ENCODE measurements around the gene USH1C. TPM values are rescaled to one million over a fixed set of nuclear protein-coding genes. Genes with fewer than 3 reads are reported as not detected.

The USH1C gene
- total and polyA plus RNA-seq, 9 of the 15 experiments (the other 6 are each of a cell fraction or from before 2014, with no cell fraction given), result 0.04 TPM; not detected in 8

DNA sequence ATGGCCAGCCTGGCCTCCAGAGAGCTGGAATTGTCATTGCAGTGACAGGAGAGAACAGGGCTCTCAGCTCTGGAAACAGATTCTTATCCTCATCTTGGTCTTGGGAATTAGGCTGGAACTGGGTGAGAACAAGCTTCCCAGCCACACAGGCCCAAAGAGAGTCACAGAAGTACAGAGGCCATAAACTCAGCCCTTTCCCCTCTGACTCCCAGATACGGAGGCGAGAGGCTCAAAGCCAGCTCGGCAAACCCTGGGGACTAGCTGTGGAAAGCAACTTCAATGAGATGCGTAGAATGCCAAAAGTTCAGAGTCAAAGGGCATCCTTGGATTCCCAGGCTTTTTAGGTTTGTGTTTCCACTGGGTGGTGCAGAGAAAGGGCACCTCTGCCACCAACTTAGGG lies 53.3 kb downstream of the USH1C start:
- Histone ChIP-seq H3K9me3 (replicated peaks; ENCODE audit: control insufficient read depth, insufficient read depth, low read depth, low read length) (no peaks in the 10 kb centered on the region), H3K4me2 (ENCODE audit: insufficient read depth, low read length) (no peak overlapping the region), H3K36me3 (ENCODE audit: control insufficient read depth, insufficient read depth, low read length) (no peaks in the 10 kb centered on the region), H4K20me1 (replicated peaks; ENCODE audit: control insufficient read depth, insufficient read depth, low read length) (no peaks in the 10 kb centered on the region; the same call in 1 of the 2 replicates), H3K4me3 (no peak overlapping the region), H3K27me3 (ENCODE audit: control insufficient read depth in 2 of 2, insufficient read depth in 2 of 2, low read length in 2 of 2) (peaks cover 2 to 55% of the 10 kb centered on the region in 2 experiments; a peak in 4 of 5 replicates), H3K4me1 (replicated peaks in 1 of 2; ENCODE audit: control insufficient read depth in 2 of 2, insufficient read depth in 2 of 2, low read length in 2 of 2) (no peaks in the 10 kb centered on the region), H3K79me2 (ENCODE audit: control insufficient read depth, insufficient read depth, low read length) (no peaks in the 10 kb centered on the region), H3K9me1 (ENCODE audit: control insufficient read depth, insufficient read depth, low read length) (no peaks in the 10 kb centered on the region), H3K27ac (ENCODE audit: extremely low read depth, low read depth, low read length) (no peak overlapping the region), H2AFZ (ENCODE audit: low read depth, low read length) (no peak overlapping the region), H3K9ac (ENCODE audit: insufficient read depth in 1 of 2, low read depth in 2 of 2, low read length in 2 of 2) (no peak overlapping the region)
- in situ Hi-C loops (cut with MboI), result no loop called here
- CTCF ChIA-PET (ENCODE audit: low intra/inter-chr PET ratio), result no interaction called here
- no peak for DNase-seq (ENCODE audit: extremely low read depth in 1 of 4, low spot score in 3 of 4)
- 2% methylated on average over 4 of the region's 4 CpGs for WGBS (ENCODE audit: insufficient coverage, low coverage, missing lambda C conversion rate)
- BruUV-seq (replicated peaks), result no TSS peak
- POLR2A ChIA-PET, result interaction anchor here (0.8 kb wide), 1 partner anchor 25 kb away, joined by 3 read pairs; no protein-coding TSS in a partner anchor
- intact Hi-C loops (cut with micrococcal nuclease), result no loop called here
- no peak for FAIRE-seq
- ATAC-seq, result no peak
- TF ChIP-seq GTF2E2 (tag; IDR thresholded peaks at IDR 0.05), result no peak
- TF ChIP-seq, protein P1, sequence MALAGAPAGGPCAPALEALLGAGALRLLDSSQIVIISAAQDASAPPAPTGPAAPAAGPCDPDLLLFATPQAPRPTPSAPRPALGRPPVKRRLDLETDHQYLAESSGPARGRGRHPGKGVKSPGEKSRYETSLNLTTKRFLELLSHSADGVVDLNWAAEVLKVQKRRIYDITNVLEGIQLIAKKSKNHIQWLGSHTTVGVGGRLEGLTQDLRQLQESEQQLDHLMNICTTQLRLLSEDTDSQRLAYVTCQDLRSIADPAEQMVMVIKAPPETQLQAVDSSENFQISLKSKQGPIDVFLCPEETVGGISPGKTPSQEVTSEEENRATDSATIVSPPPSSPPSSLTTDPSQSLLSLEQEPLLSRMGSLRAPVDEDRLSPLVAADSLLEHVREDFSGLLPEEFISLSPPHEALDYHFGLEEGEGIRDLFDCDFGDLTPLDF (CRISPR knock-in tag; IDR thresholded peaks at IDR 0.05), result no peak
- TF ChIP-seq, protein P2, sequence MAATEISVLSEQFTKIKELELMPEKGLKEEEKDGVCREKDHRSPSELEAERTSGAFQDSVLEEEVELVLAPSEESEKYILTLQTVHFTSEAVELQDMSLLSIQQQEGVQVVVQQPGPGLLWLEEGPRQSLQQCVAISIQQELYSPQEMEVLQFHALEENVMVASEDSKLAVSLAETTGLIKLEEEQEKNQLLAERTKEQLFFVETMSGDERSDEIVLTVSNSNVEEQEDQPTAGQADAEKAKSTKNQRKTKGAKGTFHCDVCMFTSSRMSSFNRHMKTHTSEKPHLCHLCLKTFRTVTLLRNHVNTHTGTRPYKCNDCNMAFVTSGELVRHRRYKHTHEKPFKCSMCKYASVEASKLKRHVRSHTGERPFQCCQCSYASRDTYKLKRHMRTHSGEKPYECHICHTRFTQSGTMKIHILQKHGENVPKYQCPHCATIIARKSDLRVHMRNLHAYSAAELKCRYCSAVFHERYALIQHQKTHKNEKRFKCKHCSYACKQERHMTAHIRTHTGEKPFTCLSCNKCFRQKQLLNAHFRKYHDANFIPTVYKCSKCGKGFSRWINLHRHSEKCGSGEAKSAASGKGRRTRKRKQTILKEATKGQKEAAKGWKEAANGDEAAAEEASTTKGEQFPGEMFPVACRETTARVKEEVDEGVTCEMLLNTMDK (IDR thresholded peaks at IDR 0.05; ENCODE audit: borderline replicate concordance, insufficient read depth, low read depth, low read length, poor library complexity, severe bottlenecking), result no peak
- no peak for TF ChIP-seq ILK (tag; IDR thresholded peaks at IDR 0.05; ENCODE audit: borderline replicate concordance, low read depth)
- no peak for TF ChIP-seq TARDBP (IDR thresholded peaks at IDR 0.05)
- no peak for TF ChIP-seq MBD2 (IDR thresholded peaks at IDR 0.05; ENCODE audit: borderline replicate concordance, low read depth)
- TF ChIP-seq CSDE1 (IDR thresholded peaks at IDR 0.05), result no peak
- TF ChIP-seq, protein P3, sequence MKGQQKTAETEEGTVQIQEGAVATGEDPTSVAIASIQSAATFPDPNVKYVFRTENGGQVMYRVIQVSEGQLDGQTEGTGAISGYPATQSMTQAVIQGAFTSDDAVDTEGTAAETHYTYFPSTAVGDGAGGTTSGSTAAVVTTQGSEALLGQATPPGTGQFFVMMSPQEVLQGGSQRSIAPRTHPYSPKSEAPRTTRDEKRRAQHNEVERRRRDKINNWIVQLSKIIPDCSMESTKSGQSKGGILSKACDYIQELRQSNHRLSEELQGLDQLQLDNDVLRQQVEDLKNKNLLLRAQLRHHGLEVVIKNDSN (CRISPR knock-in tag; IDR thresholded peaks at IDR 0.05), result no peak
- no peak for TF ChIP-seq ZNF75A (CRISPR knock-in tag; IDR thresholded peaks at IDR 0.05)
- TF ChIP-seq ZNF695 (CRISPR knock-in tag; IDR thresholded peaks at IDR 0.05), result no peak
- TF ChIP-seq TBL1XR1 (IDR thresholded peaks at IDR 0.05; ENCODE audit: low read length in 2 of 2), result no peak
- no peak for TF ChIP-seq MEIS2 (IDR thresholded peaks at IDR 0.05; ENCODE audit: partially characterized antibody)
- no peak for TF ChIP-seq ARID2 (IDR thresholded peaks at IDR 0.05)
- TF ChIP-seq ARID4B (CRISPR knock-in tag; IDR thresholded peaks at IDR 0.05), result no peak
- no peak for TF ChIP-seq BRCA1 (IDR thresholded peaks at IDR 0.05)
- TF ChIP-seq BRCA1 (CRISPR knock-in tag; IDR thresholded peaks at IDR 0.05), result no peak
